H9 (cell line): ENCODE results near the gene CCDC192. TPM values are rescaled to one million over a fixed set of nuclear protein-coding genes. Genes with fewer than 3 reads are reported as not detected.

Source experiments
- DNase-seq: peaks from one replicate; pipeline ENCODE4 v3.0.0-alpha.2; 2017
- H2AFZ ChIP-seq: one replicate; pipeline ENCODE4 v1.6.1; 2013; ENCODE audit warnings: mild to moderate bottlenecking, low read length, control low read depth, moderate library complexity
- H2AK5ac ChIP-seq: 2 replicates; pipeline ENCODE4 v1.6.1; 2013; ENCODE audit warnings: low read length, control low read depth, mixed read lengths; ENCODE audit not compliant: insufficient read length
- H2BK120ac ChIP-seq: one replicate; pipeline ENCODE4 v1.6.1; 2013; ENCODE audit warnings: low read depth, mild to moderate bottlenecking, low read length, control low read depth, inconsistent platforms; ENCODE audit not compliant: poor library complexity, severe bottlenecking
- H2BK12ac ChIP-seq: 2 replicates; pipeline ENCODE4 v1.6.1; 2013; ENCODE audit warnings: low read length, control low read depth, mixed read lengths, low read depth; ENCODE audit not compliant: insufficient read length
- H2BK15ac ChIP-seq: 2 replicates; pipeline ENCODE4 v1.6.1; 2013; ENCODE audit warnings: low read depth, low read length, control low read depth
- H2BK20ac ChIP-seq: one replicate; pipeline ENCODE4 v1.6.1; 2013; ENCODE audit warnings: low read depth, mild to moderate bottlenecking, low read length, control low read depth, inconsistent platforms; ENCODE audit not compliant: poor library complexity, severe bottlenecking
- H2BK5ac ChIP-seq: 2 replicates; pipeline ENCODE4 v1.6.1; 2013; ENCODE audit warnings: low read length, control low read depth, mixed read lengths; ENCODE audit not compliant: insufficient read length
- H3K14ac ChIP-seq: 2 replicates; pipeline ENCODE4 v1.6.1; 2013; ENCODE audit warnings: low read length, control low read depth; ENCODE audit not compliant: insufficient read depth
- H3K18ac ChIP-seq: 2 replicates; pipeline ENCODE4 v1.6.1; 2013; ENCODE audit warnings: low read depth, mild to moderate bottlenecking, mixed read lengths, low read length, control low read depth; ENCODE audit not compliant: insufficient read length
- H3K23ac ChIP-seq: 2 replicates; pipeline ENCODE4 v1.6.1; 2013; ENCODE audit warnings: low read length, control low read depth, mixed read lengths, low read depth; ENCODE audit not compliant: insufficient read length
- H3K23me2 ChIP-seq: 2 replicates; pipeline ENCODE4 v1.6.1; 2013; ENCODE audit warnings: low read depth, mild to moderate bottlenecking, mixed read lengths, low read length, control low read depth; ENCODE audit not compliant: insufficient read length, poor library complexity, severe bottlenecking
- H3K27ac ChIP-seq: 2 replicates; pipeline ENCODE4 v1.5.1; 2013; ENCODE audit warnings: low read length, control low read depth, mixed read lengths, low read depth; ENCODE audit not compliant: insufficient read length
- H3K27me3 ChIP-seq: 2 replicates; pipeline ENCODE4 v1.6.1; 2013; ENCODE audit warnings: low read length, control low read depth, inconsistent platforms; ENCODE audit not compliant: insufficient read depth
- H3K4ac ChIP-seq: 2 replicates; pipeline ENCODE4 v1.6.1; 2013; ENCODE audit warnings: low read depth, mild to moderate bottlenecking, control low read depth, inconsistent platforms, low read length, moderate library complexity
- H3K4me1 ChIP-seq: 2 replicates; pipeline ENCODE4 v1.6.1; 2013; ENCODE audit warnings: low read length, control low read depth, inconsistent platforms; ENCODE audit not compliant: insufficient read depth
- H3K4me2 ChIP-seq: 2 replicates; pipeline ENCODE4 v1.6.1; 2013; ENCODE audit warnings: low read length, control low read depth, mixed read lengths; ENCODE audit not compliant: insufficient read length, insufficient read depth
- H3K56ac ChIP-seq: 2 replicates; pipeline ENCODE4 v1.6.1; 2013; ENCODE audit warnings: low read depth, mild to moderate bottlenecking, mixed read lengths, low read length, control low read depth; ENCODE audit not compliant: insufficient read length
- H3K79me1 ChIP-seq: 2 replicates; pipeline ENCODE4 v1.6.1; 2013; ENCODE audit warnings: low read depth, mild to moderate bottlenecking, moderate library complexity, low read length, control low read depth, inconsistent platforms; ENCODE audit not compliant: insufficient read depth, poor library complexity, severe bottlenecking
- H3K79me2 ChIP-seq: 2 replicates; pipeline ENCODE4 v1.6.1; 2013; ENCODE audit warnings: low read length, control low read depth, inconsistent platforms; ENCODE audit not compliant: insufficient read depth
- H3K9ac ChIP-seq: 2 replicates; pipeline ENCODE4 v1.6.1; 2013; ENCODE audit warnings: low read length, control low read depth, mixed read lengths; ENCODE audit not compliant: insufficient read length; ENCODE audit errors: extremely low read depth
- H3K9me3 ChIP-seq: one replicate; pipeline ENCODE4 v1.6.1; 2013; ENCODE audit warnings: low read depth, low read length, inconsistent platforms; ENCODE audit not compliant: control insufficient read depth
- H3T11ph ChIP-seq: one replicate; pipeline ENCODE4 v1.6.1; 2013; ENCODE audit warnings: mild to moderate bottlenecking, low read length, control low read depth, inconsistent platforms
- H4K20me1 ChIP-seq: one replicate; pipeline ENCODE4 v1.6.1; 2013; ENCODE audit not compliant: control insufficient read depth, insufficient read length, insufficient read depth
- H4K5ac ChIP-seq: 2 replicates; pipeline ENCODE4 v1.6.1; 2013; ENCODE audit warnings: low read depth, mild to moderate bottlenecking, mixed read lengths, low read length, control low read depth; ENCODE audit not compliant: insufficient read length
- H4K8ac ChIP-seq: replicated peaks from 2 replicates; pipeline ENCODE4 v1.6.1; 2013; ENCODE audit warnings: low read length, control low read depth, mixed read lengths, low read depth; ENCODE audit not compliant: insufficient read length
- H4K91ac ChIP-seq: 2 replicates; pipeline ENCODE4 v1.6.1; 2013; ENCODE audit warnings: low read depth, mild to moderate bottlenecking, moderate library complexity, mixed read lengths, low read length, control low read depth; ENCODE audit not compliant: insufficient read length
- H3K27ac Mint-ChIP-seq, 3 experiments: 2 replicates in 2 of 3; 3 replicates in 1 of 3; pipeline ENCODE4 v1.8.0; 2020 to 2021; ENCODE audit warnings: mixed read lengths in 3 of 3, mild to moderate bottlenecking in 1 of 3, moderate library complexity in 1 of 3
- H3K27me3 Mint-ChIP-seq: 2 replicates; pipeline ENCODE4 v1.8.0; 2021; ENCODE audit warnings: low read depth, mild to moderate bottlenecking, moderate library complexity, mixed read lengths
- H3K36me3 Mint-ChIP-seq, 3 experiments: 2 replicates in 2 of 3; 3 replicates in 1 of 3; pipeline ENCODE4 v1.8.0; 2020 to 2021; ENCODE audit warnings: low read depth in 3 of 3, mixed read lengths in 3 of 3; ENCODE audit not compliant: insufficient read depth in 1 of 3
- H3K4me1 Mint-ChIP-seq, 2 experiments: 2 replicates each; pipeline ENCODE4 v1.8.0; 2020; ENCODE audit warnings: mixed read lengths in 2 of 2
- H3K4me3 Mint-ChIP-seq, 2 experiments: 2 replicates in 1 of 2; 3 replicates in 1 of 2; pipeline ENCODE4 v1.8.0; 2020 to 2021; ENCODE audit warnings: mild to moderate bottlenecking in 2 of 2, mixed read lengths in 2 of 2, moderate library complexity in 1 of 2
- H3K9me3 Mint-ChIP-seq, 2 experiments: 2 replicates in 1 of 2; 3 replicates in 1 of 2; pipeline ENCODE4 v1.8.0; 2020; ENCODE audit warnings: mild to moderate bottlenecking in 2 of 2, mixed read lengths in 2 of 2, moderate library complexity in 1 of 2
- CTCF ChIP-seq: fragments of 200-600 bp; sonication (generic); conservative IDR thresholded peaks from 3 replicates; pipeline ENCODE4 v1.8.0; 2021; ENCODE audit warnings: antibody characterized with exemption, mild to moderate bottlenecking
- WGBS: extraction: QIAGEN DNeasy Blood & Tissue Kit; methylation state at CpG from one replicate; pipeline ENCODE4 v1.1.7; 2013; ENCODE audit warnings: missing lambda C conversion rate, low lambda C conversion rate, mixed read lengths; ENCODE audit not compliant: insufficient read length; ENCODE audit errors: extremely low coverage; 5-methylcytosine and 5-hydroxymethylcytosine counted together
- total RNA-seq: library from RNA; stranded (reverse); gene quantifications from 2 replicates; pipeline ENCODE4 v1.2.1, GENCODE V29; 2021

CCDC192 gene
- total RNA-seq, 1 experiment from 2014 or later = not detected

DNA sequence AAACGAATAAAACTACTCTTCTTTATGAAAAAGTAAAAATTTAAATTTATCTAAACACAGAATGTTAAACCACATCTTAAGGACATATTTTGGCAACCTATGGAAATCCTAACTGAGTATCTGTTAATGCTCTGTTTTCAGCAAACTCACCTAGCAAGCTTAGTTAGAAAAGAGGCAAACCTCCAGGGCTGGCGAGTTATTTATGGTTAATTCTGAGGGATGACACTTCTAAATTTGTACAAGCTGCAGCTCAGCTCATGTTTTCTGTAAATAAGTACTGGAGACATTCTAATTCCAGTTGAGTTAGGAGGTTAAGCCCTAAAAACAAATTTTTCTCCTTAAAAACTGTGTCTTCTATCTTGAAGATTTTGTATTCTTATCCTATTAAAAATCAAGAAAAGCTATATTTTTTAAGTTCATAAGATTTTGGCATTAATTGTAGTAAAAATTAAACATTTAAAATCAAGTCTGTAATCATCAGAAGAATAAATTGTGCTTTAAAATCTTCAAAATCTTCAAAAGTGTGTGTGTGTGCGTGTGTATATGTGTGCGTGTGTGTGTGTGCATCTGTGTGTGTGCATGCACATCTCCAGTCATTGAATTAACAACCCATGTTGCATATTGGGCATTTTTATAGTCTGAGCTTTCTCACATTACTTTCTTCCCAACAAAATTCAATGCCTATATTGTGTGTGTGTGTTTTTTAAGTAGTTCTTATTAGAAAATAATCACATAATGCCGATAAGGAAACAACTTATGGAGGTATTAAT is 127.8 kb downstream of the CCDC192 start:
- Histone ChIP-seq H2BK15ac (no peak overlapping the region), H4K91ac (no peak overlapping the region), H2AK5ac (no peak overlapping the region), H3K14ac (no peak overlapping the region), H2BK20ac (no peak overlapping the region), H3K23me2 (no peaks in the 10 kb centered on the region), H3K56ac (no peak overlapping the region), H3T11ph (no peak overlapping the region), H3K27ac (no peak overlapping the region), H4K8ac (no peak overlapping the region), H3K27me3 (no peaks in the 10 kb centered on the region), H3K9me3 (no peaks in the 10 kb centered on the region), H3K79me2 (no peaks in the 10 kb centered on the region), H3K18ac (no peak overlapping the region), H2BK5ac (no peak overlapping the region), H2AFZ (no peak overlapping the region), H2BK12ac (no peak overlapping the region), H3K23ac (no peak overlapping the region), H2BK120ac (no peak overlapping the region), H3K79me1 (no peaks in the 10 kb centered on the region), H4K5ac (no peak overlapping the region), H3K9ac (no peak overlapping the region), H4K20me1 (no peaks in the 10 kb centered on the region), H3K4me1 (no peaks in the 10 kb centered on the region), H3K4ac (no peak overlapping the region), H3K4me2 (no peak overlapping the region)
- Mint-ChIP-seq H3K9me3 (peaks cover 3 to 5% of the 10 kb centered on the region in 2 experiments; a peak in 3 of 5 replicates), H3K36me3 (peaks cover 0 to 8% (median 3%) of the 10 kb centered on the region in 3 experiments; a peak in 3 of 7 replicates), H3K4me3 (no peak overlapping the region), H3K27me3 (no peaks in the 10 kb centered on the region), H3K4me1 (0 out of 4 replicates have a peak, but pooled peaks cover 0 to 3% of the 10 kb centered on the region in 2 experiments), H3K27ac (no peak overlapping the region)
- no peak for TF ChIP-seq CTCF
- WGBS = no CpG with 5 or more reads among the region's 5 CpGs
- DNase-seq = no peak
